Mesothelial cell of epicardium (in vitro differentiated cells): Measurements from ENCODE around the gene CENPM. TPM values are rescaled to one million over a fixed set of nuclear protein-coding genes. Genes with fewer than 3 reads are reported as not detected.

Experiments
- DNase-seq, 2 experiments: peaks; one replicate each; pipeline ENCODE4 v3.0.0; 2021; ENCODE audit warnings: low spot score in 2 of 2; ENCODE audit not compliant: unreplicated experiment in 2 of 2
- H3K27ac Mint-ChIP-seq: 2 replicates; pipeline ENCODE4 v1.8.0; 2021; ENCODE audit warnings: mixed read lengths
- H3K27me3 Mint-ChIP-seq: 2 replicates; pipeline ENCODE4 v1.8.0; 2021; ENCODE audit warnings: low read depth, mixed read lengths
- H3K36me3 Mint-ChIP-seq: 2 replicates; pipeline ENCODE4 v1.8.0; 2021; ENCODE audit warnings: mixed read lengths
- H3K4me1 Mint-ChIP-seq: 2 replicates; pipeline ENCODE4 v1.8.0; 2021; ENCODE audit warnings: mixed read lengths
- H3K4me3 Mint-ChIP-seq: 2 replicates; pipeline ENCODE4 v1.8.0; 2021; ENCODE audit warnings: mild to moderate bottlenecking, moderate library complexity, mixed read lengths
- H3K9me3 Mint-ChIP-seq: 2 replicates; pipeline ENCODE4 v1.8.0; 2021; ENCODE audit warnings: mixed read lengths
- CTCF ChIP-seq: fragments of 200-600 bp; sonication (generic); IDR thresholded peaks from one replicate; pipeline ENCODE4 v1.5.0; 2021; ENCODE audit warnings: antibody characterized with exemption; ENCODE audit not compliant: unreplicated experiment
- total RNA-seq: library from RNA; stranded (reverse); gene quantifications from 3 replicates; pipeline ENCODE4 v1.2.1, GENCODE V29; 2021

The CENPM gene
- total RNA-seq, 1 donor from 2014 or later: 13.3 TPM

- no peak overlapping the region for H3K27ac Mint-ChIP-seq
- no peak overlapping the region for H3K4me3 Mint-ChIP-seq
- H3K36me3 Mint-ChIP-seq: no peaks in the 10 kb centered on the region
- no peaks in the 10 kb centered on the region for H3K4me1 Mint-ChIP-seq
- H3K9me3 Mint-ChIP-seq: no peaks in the 10 kb centered on the region
- no peak for TF ChIP-seq CTCF
- no peak for DNase-seq
- peaks cover 37% of the 10 kb centered on the region for H3K27me3 Mint-ChIP-seq
Measured at GRCh38 chr22:41970601-41971000, 23.6 kb upstream of the CENPM start.

GRCh38 chr22:41969110-41969646 lies 22.2 kb upstream of the CENPM start, which contains the start of gene SEPTIN3:
TSS of gene SEPTIN3 (plus strand) at chr22:41969443. CDS start at chr22:41971493, 2,050 bp downstream.
- Mint-ChIP-seq H3K36me3 (no peaks in the 10 kb centered on the region), H3K27ac (no peak within 1 kb of the TSS), H3K9me3 (no peaks in the 10 kb centered on the region), H3K4me1 (no peaks in the 10 kb centered on the region), H3K4me3 (no peak within 1 kb of the TSS), H3K27me3 (peaks cover 23% of the 10 kb centered on the region)
- no peak for DNase-seq
- TF ChIP-seq CTCF: no peak

- H3K9me3 Mint-ChIP-seq: no peaks in the 10 kb centered on the region
- H3K36me3 Mint-ChIP-seq: no peaks in the 10 kb centered on the region
- no peak overlapping the region for H3K4me3 Mint-ChIP-seq
- peaks cover 20% of the 10 kb centered on the region for H3K27me3 Mint-ChIP-seq
- H3K4me1 Mint-ChIP-seq: no peaks in the 10 kb centered on the region
- TF ChIP-seq CTCF: no peak
- no peak for DNase-seq
- H3K27ac Mint-ChIP-seq: no peak overlapping the region
Measured at GRCh38 chr22:41968601-41969000, 21.6 kb upstream of the CENPM start.

GRCh38 chr22:41966607-41967240 lies 19.8 kb upstream of the CENPM start:
- peaks cover 7% of the 10 kb centered on the region for H3K27me3 Mint-ChIP-seq
- no peak for DNase-seq
- H3K9me3 Mint-ChIP-seq: no peaks in the 10 kb centered on the region
- no peaks in the 10 kb centered on the region for H3K4me1 Mint-ChIP-seq
- H3K27ac Mint-ChIP-seq: no peak overlapping the region
- TF ChIP-seq CTCF: no peak
- H3K4me3 Mint-ChIP-seq: no peak overlapping the region
- H3K36me3 Mint-ChIP-seq: no peaks in the 10 kb centered on the region

GRCh38 chr22:41966225-41966606 lies 19.3 kb upstream of the CENPM start:
- Mint-ChIP-seq H3K27me3 (peaks cover 7% of the 10 kb centered on the region), H3K4me1 (no peaks in the 10 kb centered on the region), H3K36me3 (no peaks in the 10 kb centered on the region), H3K9me3 (no peaks in the 10 kb centered on the region), H3K27ac (no peak overlapping the region), H3K4me3 (no peak overlapping the region)
- no peak for TF ChIP-seq CTCF
- DNase-seq: no peak

GRCh38 chr22:41964112-41964491 lies 17.1 kb upstream of the CENPM start:
- Mint-ChIP-seq H3K4me3 (no peak overlapping the region), H3K27me3 (no peaks in the 10 kb centered on the region), H3K9me3 (no peaks in the 10 kb centered on the region), H3K36me3 (no peaks in the 10 kb centered on the region), H3K27ac (no peak overlapping the region), H3K4me1 (peaks cover 13% of the 10 kb centered on the region)
- TF ChIP-seq CTCF: no peak
- no peak for DNase-seq
